ENCODE results near the gene C17orf100.

Gene C17orf100

GRCh38 chr17:6677946-6678345, 26.4 kb downstream of the C17orf100 start:
- peaks cover 1% of the 10 kb centered on the region; the same call in 1 of the 2 replicates for H3K27me3 ChIP-seq (replicated peaks; ENCODE audit: control insufficient read depth, insufficient read depth, low read length)

GRCh38 chr17:6679241-6679640, 27.7 kb downstream of the C17orf100 start:
- H3K27me3 ChIP-seq (replicated peaks; ENCODE audit: control insufficient read depth, insufficient read depth, low read length), result peaks cover 1% of the 10 kb centered on the region; the same call in 1 of the 2 replicates
- no peak for TF ChIP-seq CTCF (IDR thresholded peaks at IDR 0.05; ENCODE audit: insufficient read depth, low read length, poor library complexity, severe bottlenecking)
- H3K36me3 ChIP-seq (ENCODE audit: control insufficient read depth, insufficient read depth, low read length), result no peaks in the 10 kb centered on the region
- H3K4me3 ChIP-seq (replicated peaks; ENCODE audit: low read depth, low read length), result no peak overlapping the region
- no peak for DNase-seq (ENCODE audit: extremely low read depth, insufficient read length)

More at GRCh38 chr17:6677946-6678345, 26.4 kb downstream of the C17orf100 start:
- H3K36me3 ChIP-seq (ENCODE audit: control insufficient read depth, insufficient read depth, low read length), result no peaks in the 10 kb centered on the region
- no peak overlapping the region for H3K4me3 ChIP-seq (replicated peaks; ENCODE audit: low read depth, low read length)
- TF ChIP-seq CTCF (IDR thresholded peaks at IDR 0.05; ENCODE audit: insufficient read depth, low read length, poor library complexity, severe bottlenecking), result no peak
- DNase-seq (ENCODE audit: extremely low read depth, insufficient read length), result no peak

- peaks cover 1% of the 10 kb centered on the region; the same call in 1 of the 2 replicates for H3K27me3 ChIP-seq (replicated peaks; ENCODE audit: control insufficient read depth, insufficient read depth, low read length)
- no peaks in the 10 kb centered on the region for H3K36me3 ChIP-seq (ENCODE audit: control insufficient read depth, insufficient read depth, low read length)
- TF ChIP-seq CTCF (IDR thresholded peaks at IDR 0.05; ENCODE audit: insufficient read depth, low read length, poor library complexity, severe bottlenecking), result no peak
- no peak for DNase-seq (ENCODE audit: extremely low read depth, insufficient read length)
- no peak overlapping the region for H3K4me3 ChIP-seq (replicated peaks; ENCODE audit: low read depth, low read length)
Observed at GRCh38 chr17:6681176-6681575, 29.6 kb downstream of the C17orf100 start.

DNA sequence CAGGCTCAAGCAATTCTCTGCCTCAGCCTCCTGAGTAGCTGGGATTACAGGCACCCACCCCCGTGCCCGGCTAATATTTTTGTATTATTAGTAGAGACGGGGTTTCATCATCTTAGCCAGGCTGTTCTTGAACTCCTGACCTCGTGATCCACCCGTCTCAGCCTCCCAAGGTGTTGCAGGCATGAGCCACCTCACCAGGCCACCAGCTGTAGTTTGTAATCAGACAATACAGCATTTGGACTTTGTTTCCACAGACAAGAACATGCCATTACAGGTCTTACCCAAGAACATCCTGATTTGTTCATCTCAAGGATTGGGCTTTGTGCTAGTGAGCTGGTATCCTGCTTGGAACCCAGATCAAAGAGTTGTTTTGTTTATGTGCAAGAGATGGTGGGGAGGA, 30.1 kb downstream of the C17orf100 start:
- DNase-seq (ENCODE audit: extremely low read depth, insufficient read length), result no peak
- no peak for TF ChIP-seq CTCF (IDR thresholded peaks at IDR 0.05; ENCODE audit: insufficient read depth, low read length, poor library complexity, severe bottlenecking)
- H3K4me3 ChIP-seq (replicated peaks; ENCODE audit: low read depth, low read length), result no peak overlapping the region
- H3K36me3 ChIP-seq (ENCODE audit: control insufficient read depth, insufficient read depth, low read length), result no peaks in the 10 kb centered on the region
- H3K27me3 ChIP-seq (replicated peaks; ENCODE audit: control insufficient read depth, insufficient read depth, low read length), result peaks cover 1% of the 10 kb centered on the region; the same call in 1 of the 2 replicates

- H3K27me3 ChIP-seq (replicated peaks; ENCODE audit: control insufficient read depth, insufficient read depth, low read length), result no peaks in the 10 kb centered on the region; the same call in 1 of the 2 replicates
- TF ChIP-seq CTCF (IDR thresholded peaks at IDR 0.05; ENCODE audit: insufficient read depth, low read length, poor library complexity, severe bottlenecking), result no peak
- no peaks in the 10 kb centered on the region for H3K36me3 ChIP-seq (ENCODE audit: control insufficient read depth, insufficient read depth, low read length)
- DNase-seq (ENCODE audit: extremely low read depth, insufficient read length), result no peak
- H3K4me3 ChIP-seq (replicated peaks; ENCODE audit: low read depth, low read length), result no peak overlapping the region
Observed at GRCh38 chr17:6682339-6682738, 30.8 kb downstream of the C17orf100 start.
